ENCODE data around the gene DPEP2. TPM values are rescaled to one million over a fixed set of nuclear protein-coding genes. Genes with fewer than 3 reads are reported as not detected.
A peak's percentile ranks its signal among the peaks of the same experiment; 100 is the strongest.
"Not testable (repeated sequence)": the region's sequence is repeated elsewhere in the genome, so short reads cannot be mapped to it uniquely, and the experiment has no call there.

DPEP2 gene
- polyA plus RNA-seq, 3 donors from 2014 or later: 45.5 to 62.6 (median 59.4) TPM

DNA sequence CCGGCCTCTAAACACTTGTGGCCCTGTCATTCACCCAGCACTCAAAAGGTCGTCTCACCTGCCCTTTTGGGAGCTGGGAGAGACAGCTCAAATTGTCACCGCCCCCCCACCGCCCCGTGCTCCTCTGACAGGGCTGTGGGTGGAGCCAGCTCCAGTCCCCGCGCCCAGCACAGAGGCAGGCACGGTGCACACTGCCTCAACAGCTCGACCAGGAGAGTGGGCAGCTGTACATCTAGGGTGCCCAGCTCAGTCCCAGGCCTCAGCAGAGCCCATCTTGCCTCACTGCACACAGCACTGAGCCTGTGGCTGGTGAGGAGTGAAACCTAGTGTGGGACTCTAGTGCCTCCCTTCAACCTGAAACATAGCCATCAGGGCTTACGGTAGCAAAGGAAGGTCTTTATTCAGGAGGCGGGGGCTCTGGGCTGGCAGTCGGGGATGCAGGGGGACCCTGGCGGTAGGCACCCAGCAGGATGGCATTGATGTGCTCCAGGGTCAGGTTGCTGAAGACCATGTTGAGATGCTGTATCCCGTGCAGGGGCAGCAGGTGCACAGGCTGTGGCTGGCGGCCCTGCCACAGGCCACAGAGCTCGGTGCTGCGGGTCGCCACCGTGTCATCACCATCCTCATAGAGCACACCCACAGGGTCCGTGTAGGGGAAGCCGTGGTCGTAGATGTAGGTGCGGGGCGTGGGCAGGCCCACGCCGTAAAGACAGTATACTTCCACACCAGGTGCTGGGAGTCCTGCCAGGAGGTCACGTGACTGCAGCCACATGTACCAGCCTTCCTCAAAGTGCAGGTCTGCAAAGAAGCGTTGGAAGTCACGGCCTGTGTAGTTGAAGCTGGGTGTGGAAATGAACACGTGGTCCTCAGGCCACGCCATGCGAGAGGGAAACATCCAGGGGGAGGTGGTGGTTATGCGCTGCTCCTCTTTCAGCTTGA, 59.5 kb downstream of the DPEP2 start:
- peaks cover 3 to 17% (median 11%) of the 10 kb centered on the region in 3 donors for H3K27me3 Mint-ChIP-seq (ENCODE audit: low read depth in 3 of 3)

DNA sequence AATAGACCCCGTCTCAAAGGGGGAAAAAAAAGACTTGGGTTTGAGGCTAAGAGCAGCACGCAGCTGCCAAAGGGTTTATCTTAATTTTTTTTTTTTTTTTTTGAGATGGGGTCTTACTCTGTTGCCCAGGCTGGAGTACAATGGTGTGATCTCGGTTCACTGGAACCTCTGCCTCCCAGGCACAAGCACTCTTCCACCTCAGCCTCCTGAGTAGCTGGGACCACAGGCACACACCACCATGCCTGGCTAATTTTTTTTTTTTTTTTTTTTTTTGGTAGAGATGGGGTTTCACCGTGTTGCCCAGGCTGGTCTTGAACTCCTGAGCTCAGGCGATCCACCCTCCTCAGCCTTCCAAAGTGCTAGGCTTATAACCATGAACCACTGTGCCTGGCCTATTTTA, 61.6 kb downstream of the DPEP2 start:
- Mint-ChIP-seq H3K36me3 (peaks cover 0 to 15% (median 11%) of the 10 kb centered on the region in 3 donors), H3K4me1 (peaks cover 49 to 57% of the 10 kb centered on the region in 2 donors), H3K27me3 (ENCODE audit: low read depth in 3 of 3) (peaks cover 5 to 17% (median 16%) of the 10 kb centered on the region in 3 donors), H3K4me3 (peak overlapping the region in 1 of 5 donors; percentile 100), H3K27ac (peak overlapping the region in 5 of 6 donors; percentile 36 to 98 (median 94))
- H3K9me3 Mint-ChIP-seq, DNase-seq: not testable (repeated sequence)

More for the DNA sequence above, 59.5 kb downstream of the DPEP2 start:
- DNase-seq: peak; percentile 19 to 32 (median 26)
- Mint-ChIP-seq H3K4me1 (peaks cover 37 to 43% of the 10 kb centered on the region in 2 donors), H3K36me3 (peaks cover 0 to 15% (median 11%) of the 10 kb centered on the region in 3 donors), H3K4me3 (peak overlapping the region in 1 of 5 donors; percentile 8), H3K27ac (peak overlapping the region in 5 of 6 donors; percentile 34 to 80 (median 53)), H3K9me3 (no peaks in the 10 kb centered on the region)

Other genes starting within 250 kb of the DPEP2 start
- 10 to 100 TPM in 1 of 3 donors, 1 to 10 TPM in 2; 2.6 to 12.4 (median 7.9) TPM for gene RANBP10, start 192.9 kb downstream of the DPEP2 start, polyA plus RNA-seq
- gene TSNAXIP1, start 192.6 kb downstream of the DPEP2 start, polyA plus RNA-seq: not detected
- gene THAP11, start 157.2 kb downstream of the DPEP2 start, polyA plus RNA-seq: 100 to 1,000 TPM; 102 to 129 (median 117) TPM
- gene NUTF2, start 152.6 kb downstream of the DPEP2 start, polyA plus RNA-seq: 100 to 1,000 TPM; 115 to 157 (median 130) TPM
- 10 to 100 TPM in 2 of 3 donors, 1 to 10 TPM in 1; 9.3 to 15.0 (median 12.4) TPM for gene CENPT, start 151.8 kb downstream of the DPEP2 start, polyA plus RNA-seq
- 10 to 100 TPM; 14.2 to 26.0 (median 23.8) TPM for gene EDC4, start 126.4 kb downstream of the DPEP2 start, polyA plus RNA-seq
- under 1 TPM in 1 of 3 donors, not detected in 2; 0.91 TPM for gene NRN1L, start 114.6 kb downstream of the DPEP2 start, polyA plus RNA-seq
- 10 to 100 TPM; 16.4 to 40.6 (median 21.7) TPM for gene PSKH1, start 106.2 kb downstream of the DPEP2 start, polyA plus RNA-seq
- 1 to 10 TPM in 2 of 3 donors, under 1 TPM in 1; 0.59 to 2.9 (median 2.0) TPM for gene CTRL, start 67.6 kb downstream of the DPEP2 start, polyA plus RNA-seq
- 1,000 to 10,000 TPM in 2 of 3 donors, 100 to 1,000 TPM in 1; 893 to 1,468 (median 1,114) TPM for gene PSMB10, start 62.6 kb downstream of the DPEP2 start, polyA plus RNA-seq
- 1 to 10 TPM in 1 of 3 donors, under 1 TPM in 1, not detected in 1; 0.14 to 1.3 TPM for gene LCAT, start 55.4 kb downstream of the DPEP2 start, polyA plus RNA-seq
- 10 to 100 TPM in 1 of 3 donors, 1 to 10 TPM in 2; 5.1 to 10.5 (median 6.6) TPM for gene SLC12A4, start 30.8 kb downstream of the DPEP2 start, polyA plus RNA-seq
- gene DPEP3, start 19.0 kb downstream of the DPEP2 start, polyA plus RNA-seq: under 1 TPM in 1 of 3 donors, not detected in 2; 0.11 TPM
- gene DPEP2NB, start 16.4 kb upstream of the DPEP2 start, polyA plus RNA-seq: not detected
- 10 to 100 TPM; 45.3 to 59.4 (median 55.0) TPM for gene DDX28, start 23.7 kb upstream of the DPEP2 start, polyA plus RNA-seq
- gene DUS2, start 23.8 kb upstream of the DPEP2 start, polyA plus RNA-seq: 10 to 100 TPM in 2 of 3 donors, 1 to 10 TPM in 1; 9.3 to 23.7 (median 16.8) TPM
- gene NFATC3, start 85.9 kb upstream of the DPEP2 start, polyA plus RNA-seq: 100 to 1,000 TPM in 2 of 3 donors, 10 to 100 TPM in 1; 66.5 to 160 (median 119) TPM
- under 1 TPM in 1 of 3 donors, not detected in 2; 0.45 TPM for gene ESRP2, start 236.6 kb upstream of the DPEP2 start, polyA plus RNA-seq
- 10 to 100 TPM in 1 of 3 donors, 1 to 10 TPM in 2; 4.8 to 10.7 (median 9.0) TPM for gene PLA2G15, start 245.9 kb upstream of the DPEP2 start, polyA plus RNA-seq